WI38 (cell line): ENCODE measurements around the gene STX16.

Experiments
- H3K4me3 ChIP-seq: 2 replicates; pipeline ENCODE4 v1.5.1; 2011; ENCODE audit warnings: low read depth, mild to moderate bottlenecking, control low read depth, low read length
- CTCF ChIP-seq: IDR thresholded peaks from 2 replicates; pipeline ENCODE4 v1.5.1; 2012; ENCODE audit warnings: low read depth, mild to moderate bottlenecking, control low read depth, low read length

STX16 gene

GRCh38 chr20:58633161-58634053 lies 17.7 kb upstream of the STX16 start:
- no peak for TF ChIP-seq CTCF
- H3K4me3 ChIP-seq = no peak overlapping the region

- no peak for TF ChIP-seq CTCF
- no peak overlapping the region for H3K4me3 ChIP-seq
These were observed 17.0 kb upstream of the STX16 start for GRCh38 chr20:58634059-58634458.

- no peak for TF ChIP-seq CTCF
These were observed 16.4 kb upstream of the STX16 start for GRCh38 chr20:58634521-58635278.

GRCh38 chr20:58635279-58635665 lies 15.8 kb upstream of the STX16 start:
- no peak overlapping the region for H3K4me3 ChIP-seq
- no peak for TF ChIP-seq CTCF

More at GRCh38 chr20:58634521-58635278, 16.4 kb upstream of the STX16 start:
- no peak overlapping the region for H3K4me3 ChIP-seq

GRCh38 chr20:58636396-58636982 lies 14.6 kb upstream of the STX16 start:
- no peak for TF ChIP-seq CTCF
- H3K4me3 ChIP-seq = no peak overlapping the region

GRCh38 chr20:58636983-58637421 lies 14.1 kb upstream of the STX16 start:
- no peak for TF ChIP-seq CTCF
- H3K4me3 ChIP-seq = no peak overlapping the region
